DMS53 treated with DMSO at 0.1 percent for 48 hours (cell line): Measurements from ENCODE around the gene GIMAP6.

Experiments used
- DNase-seq: peaks from one replicate; lab custom pipeline; 2025; ENCODE audit not compliant: unreplicated experiment; lab: John Stamatoyannopoulos, UW

GIMAP6 gene

DNA sequence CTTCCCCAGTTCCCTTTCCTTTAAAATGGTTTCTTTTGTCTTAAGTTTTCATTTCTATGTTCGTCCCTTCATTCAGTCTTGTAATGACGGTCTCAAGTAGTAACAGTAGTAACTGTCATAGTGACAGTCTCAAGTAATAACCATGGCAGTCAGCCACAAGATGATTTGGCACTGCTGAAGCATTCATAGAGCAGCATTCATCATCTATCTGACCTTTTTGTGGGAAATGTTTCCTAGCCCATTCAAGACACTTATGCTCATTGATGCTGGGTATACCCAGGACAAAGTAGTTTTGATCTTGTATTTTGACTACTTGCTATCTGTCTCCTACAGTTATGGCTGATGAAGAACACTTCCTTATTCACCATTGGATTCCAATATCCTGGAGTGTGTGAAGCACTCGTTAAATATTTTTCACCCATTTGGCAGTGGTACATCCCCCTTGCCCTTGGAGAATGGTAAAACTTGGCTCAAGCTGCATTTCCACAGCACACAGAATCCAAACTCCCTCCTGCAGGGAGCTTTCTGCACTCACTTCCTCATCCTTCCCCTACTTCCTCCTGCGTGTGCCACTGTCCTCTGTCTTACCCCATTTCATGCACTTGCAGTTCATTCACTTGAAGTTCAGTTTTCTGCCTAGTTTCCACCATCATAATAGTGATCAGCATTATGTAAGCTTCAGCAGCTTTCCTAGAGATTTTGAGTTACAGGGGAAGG lies 46.0 kb downstream of the GIMAP6 start:
- DNase-seq, result no peak

DNA sequence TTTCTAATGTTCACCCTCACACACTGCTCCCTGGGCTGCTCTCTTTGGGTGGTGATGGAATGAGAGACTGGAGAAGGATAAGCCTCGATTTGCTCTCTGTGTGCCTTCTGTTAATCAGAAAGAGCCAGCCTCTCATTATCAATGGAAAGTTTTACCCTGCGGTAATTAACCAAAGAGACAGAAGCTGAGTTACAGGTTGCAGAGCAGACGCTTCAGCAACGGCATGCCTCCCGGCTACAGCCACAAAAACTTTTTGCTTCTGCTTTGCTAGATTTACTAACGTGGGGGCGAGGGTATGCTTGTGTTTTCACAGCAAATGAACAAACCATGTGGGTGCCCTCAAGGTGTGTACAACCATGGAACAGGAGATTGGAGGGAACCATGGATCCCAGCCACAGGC lies 47.0 kb downstream of the GIMAP6 start:
- no peak for DNase-seq

DNA sequence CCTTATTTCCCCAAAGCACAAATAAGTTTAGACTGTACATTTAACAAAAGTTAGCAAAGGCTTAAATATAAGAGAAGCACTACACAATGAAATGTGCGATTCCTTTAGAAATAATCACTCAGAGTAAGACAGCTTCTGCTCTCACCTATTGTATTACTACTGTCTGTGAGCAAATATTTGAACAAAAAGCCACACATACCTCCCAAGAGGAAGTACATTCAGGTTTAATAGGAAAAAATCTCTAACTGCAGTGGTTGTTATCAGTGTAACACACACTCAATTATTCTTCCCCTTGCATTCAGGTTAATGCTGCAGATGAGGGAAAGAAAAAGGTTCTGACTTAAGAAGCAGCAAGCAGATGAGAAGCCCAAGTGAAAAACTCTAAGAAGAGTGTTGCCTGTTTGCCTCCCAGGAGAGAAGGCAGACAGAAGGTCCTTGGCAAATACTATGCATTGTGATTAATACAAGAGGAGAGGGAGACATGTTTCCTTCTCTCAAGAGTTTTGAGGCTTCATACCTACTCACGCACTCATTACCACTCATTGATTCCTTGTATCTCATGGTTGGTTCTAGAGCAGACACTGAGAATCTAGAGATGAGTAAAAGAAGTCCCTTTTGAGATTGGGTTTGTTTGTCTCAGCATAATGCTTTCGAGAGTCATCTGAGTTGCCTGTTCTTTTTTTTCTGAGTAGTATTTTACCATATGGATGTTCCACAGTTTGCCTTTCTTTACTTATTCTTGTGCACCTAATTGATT lies 51.4 kb downstream of the GIMAP6 start:
- peak; percentile 93 for DNase-seq

DNA sequence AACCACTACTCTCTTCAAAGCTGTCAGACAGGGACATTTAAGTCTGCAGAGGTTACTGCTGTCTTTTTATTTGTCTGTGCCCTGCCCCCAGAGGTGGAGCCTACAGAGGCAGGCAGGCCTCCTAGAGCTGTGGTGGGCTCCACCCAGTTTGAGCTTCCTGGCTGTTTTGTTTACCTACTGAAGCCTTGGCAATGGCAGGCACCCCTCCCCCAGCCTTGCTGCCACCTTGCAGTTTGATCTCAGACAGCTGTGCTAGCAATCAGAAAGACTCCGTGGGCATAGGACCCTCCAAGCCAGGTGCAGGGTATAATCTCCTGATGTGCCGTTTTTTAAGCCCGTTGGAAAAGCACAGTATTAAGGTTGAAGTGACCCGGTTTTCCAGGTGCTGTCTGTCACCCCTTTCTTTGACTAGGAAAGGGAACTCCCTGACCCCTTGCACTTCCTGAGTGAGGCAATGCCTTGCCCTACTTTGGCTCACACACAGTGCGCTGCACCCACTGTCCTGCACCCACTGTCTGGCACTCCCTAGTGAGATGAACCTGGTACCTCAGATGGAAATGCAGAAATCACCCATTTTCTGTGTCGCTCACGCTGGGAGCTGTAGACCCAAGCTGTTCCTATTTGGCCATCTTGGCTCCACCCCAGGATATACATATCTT lies 52.1 kb downstream of the GIMAP6 start:
- peak; percentile 15 for DNase-seq
